Astrocyte of the cerebellum (primary cell): ENCODE results near the gene ARCN1.

Source experiments
- DNase-seq: peaks from one replicate; pipeline ENCODE4 v3.0.0-alpha.2; 2011; ENCODE audit warnings: low read depth
- H3K4me3 ChIP-seq: 2 replicates; pipeline ENCODE4 v1.5.1; 2011; ENCODE audit warnings: mild to moderate bottlenecking, low read depth, low read length, moderate library complexity
- CTCF ChIP-seq: IDR thresholded peaks from 2 replicates; pipeline ENCODE4 v1.5.1; 2012; ENCODE audit warnings: low read length, low read depth, moderate library complexity, mild to moderate bottlenecking; ENCODE audit errors: missing control alignments
- in situ Hi-C: cut with HindIII; loops from 2 replicates; pipeline ENCODE4 v1.10.0; 2017; ENCODE audit warnings: low sequenced_read_pairs

The ARCN1 gene

GRCh38 chr11:118532852-118533768, 39.1 kb upstream of the ARCN1 start:
- no peak overlapping the region for H3K4me3 ChIP-seq
- DNase-seq = no peak
- in situ Hi-C loops = no loop called here
- no peak for TF ChIP-seq CTCF

- in situ Hi-C loops = no loop called here
- TF ChIP-seq CTCF = no peak
- no peak overlapping the region for H3K4me3 ChIP-seq
- no peak for DNase-seq
Observed at GRCh38 chr11:118533769-118534729, 38.2 kb upstream of the ARCN1 start.

- in situ Hi-C loops = no loop called here
Observed at GRCh38 chr11:118535261-118535660, 36.9 kb upstream of the ARCN1 start.

GRCh38 chr11:118536726-118537125, 35.5 kb upstream of the ARCN1 start:
- in situ Hi-C loops = no loop called here
- no peak for DNase-seq
- no peak overlapping the region for H3K4me3 ChIP-seq
- TF ChIP-seq CTCF = no peak

More at GRCh38 chr11:118535261-118535660, 36.9 kb upstream of the ARCN1 start:
- DNase-seq = no peak
- no peak for TF ChIP-seq CTCF
- H3K4me3 ChIP-seq = no peak overlapping the region

- TF ChIP-seq CTCF = no peak
- H3K4me3 ChIP-seq = no peak overlapping the region
- in situ Hi-C loops = no loop called here
- DNase-seq = no peak
Observed at GRCh38 chr11:118537409-118537980, 34.7 kb upstream of the ARCN1 start.

- no peak for DNase-seq
- in situ Hi-C loops = no loop called here
- TF ChIP-seq CTCF = no peak
- no peak overlapping the region for H3K4me3 ChIP-seq
Observed at GRCh38 chr11:118544010-118544646, 28.1 kb upstream of the ARCN1 start.
